GM15510 (cell line): Measurements from ENCODE around the gene TSPAN2.

ENCODE experiments used
- POLR2A ChIP-seq: IDR thresholded peaks from 3 replicates; pipeline ENCODE4 v1.6.1; 2011; ENCODE audit warnings: borderline replicate concordance; ENCODE audit not compliant: insufficient read length; ENCODE audit errors: extremely low read depth

The TSPAN2 gene

DNA sequence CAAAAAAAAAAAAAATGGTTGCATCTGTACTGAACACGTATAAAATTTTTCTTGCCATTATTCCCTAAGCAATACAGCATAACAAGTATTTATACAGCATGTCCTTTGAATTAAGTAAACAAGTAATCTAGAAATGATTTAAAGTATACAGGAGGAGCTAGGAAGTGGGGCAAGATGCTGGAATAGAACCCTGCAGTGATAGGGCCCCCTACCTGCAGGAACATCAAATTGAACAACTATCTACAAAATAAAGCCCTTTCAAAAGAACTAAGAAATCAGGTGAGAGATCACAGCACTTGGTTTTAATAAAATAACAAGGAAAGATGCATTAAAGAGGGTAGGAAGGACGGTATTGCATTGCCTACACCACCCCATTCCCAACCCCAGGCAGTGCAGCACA, 48.8 kb downstream of the TSPAN2 start:
- no peak for TF ChIP-seq POLR2A

DNA sequence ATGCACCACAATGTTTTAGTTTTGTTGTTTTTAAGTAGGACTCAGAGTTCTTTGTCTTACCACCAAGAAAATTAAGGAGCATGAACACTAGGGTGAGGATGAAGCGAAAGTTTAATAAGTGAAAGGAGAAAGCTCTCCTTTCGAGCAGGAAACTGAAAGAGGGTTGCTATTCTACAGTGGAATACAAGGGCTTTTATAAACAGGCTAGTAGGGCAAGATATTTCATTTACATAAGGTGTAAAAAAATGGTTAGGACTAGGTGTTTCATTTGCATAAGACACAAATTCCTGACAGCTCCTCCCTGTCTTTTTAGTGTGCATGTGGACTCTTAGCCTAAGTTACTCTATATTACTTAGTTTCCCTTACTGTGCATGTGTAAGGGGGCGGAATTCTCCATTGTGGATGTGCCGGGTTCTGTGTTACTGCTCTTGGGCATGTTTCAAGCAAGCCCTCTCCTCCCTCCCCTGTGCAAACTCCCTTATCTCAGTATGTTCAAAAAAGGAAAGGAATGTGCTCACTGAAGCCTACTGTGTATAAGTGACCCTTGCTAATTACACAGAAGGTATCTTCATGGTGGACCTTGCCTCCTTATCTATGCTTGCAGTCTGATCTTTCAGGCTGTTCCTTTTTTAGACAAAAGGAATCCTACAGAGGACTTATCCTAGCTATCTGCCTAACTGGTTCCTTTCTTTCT, 52.3 kb downstream of the TSPAN2 start:
- TF ChIP-seq POLR2A, result no peak

DNA sequence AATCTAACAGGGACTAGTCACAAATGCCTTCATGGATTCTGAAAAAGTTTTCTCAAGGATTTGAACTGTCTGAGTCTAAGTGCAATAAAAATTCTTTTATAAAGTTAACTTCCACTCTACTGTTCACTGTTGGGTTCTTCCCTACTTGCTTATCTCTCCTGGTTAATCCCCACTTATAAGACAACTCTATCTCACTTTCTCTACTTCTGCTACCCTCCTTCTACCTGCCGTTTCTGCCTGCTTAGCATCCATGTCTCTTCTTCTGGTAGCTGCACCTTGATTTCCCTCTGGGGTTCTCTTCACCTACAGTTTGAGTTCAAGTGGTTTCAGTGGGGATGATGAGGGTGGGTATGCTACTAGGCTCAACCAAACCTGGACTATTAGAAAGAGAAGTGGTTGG, 53.7 kb downstream of the TSPAN2 start:
- TF ChIP-seq POLR2A, result no peak

DNA sequence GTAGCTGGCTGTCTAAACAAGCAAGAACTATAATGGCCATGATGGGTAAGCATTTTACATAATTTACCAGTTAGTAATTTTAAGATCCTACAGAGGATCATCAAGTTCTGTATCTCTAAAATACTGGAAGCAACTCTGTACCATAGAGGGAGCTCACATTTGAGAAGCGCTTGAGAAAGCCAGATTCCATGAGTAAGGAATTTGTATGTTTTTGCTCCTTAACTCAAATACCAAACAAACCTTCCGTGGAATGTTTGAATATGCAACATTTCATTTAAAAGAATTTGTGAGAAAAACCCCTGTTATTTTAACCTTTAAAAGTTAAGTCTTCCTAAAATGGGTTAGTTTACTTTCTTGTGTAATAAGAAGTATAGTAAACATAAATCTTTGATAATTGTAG, 57.7 kb downstream of the TSPAN2 start:
- TF ChIP-seq POLR2A, result no peak

DNA sequence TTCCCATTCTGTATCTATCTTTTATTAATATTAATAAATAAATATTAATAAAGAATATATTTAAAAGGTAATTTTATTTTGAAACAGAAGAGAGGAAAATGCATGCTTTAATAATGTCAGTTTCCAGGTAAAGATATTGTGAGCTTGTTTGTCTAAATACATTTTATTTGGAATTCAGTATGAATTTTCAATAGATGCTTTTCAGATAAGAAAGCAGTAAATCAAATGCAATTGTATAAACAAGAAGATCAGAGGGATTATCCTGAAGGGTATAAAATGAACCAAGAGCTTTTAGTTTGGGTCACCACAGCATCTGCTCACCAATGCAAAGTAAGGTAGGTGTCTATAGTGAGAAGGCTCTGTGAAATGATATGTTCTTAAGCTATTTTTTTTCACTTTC, 59.8 kb downstream of the TSPAN2 start, which contains the start of gene TSHB:
Gene TSHB, plus strand, starts transcription at position 301 of the 400 bp plus-strand sequence. CDS start 3,537 bp downstream, outside the sequence.
- no peak for TF ChIP-seq POLR2A

DNA sequence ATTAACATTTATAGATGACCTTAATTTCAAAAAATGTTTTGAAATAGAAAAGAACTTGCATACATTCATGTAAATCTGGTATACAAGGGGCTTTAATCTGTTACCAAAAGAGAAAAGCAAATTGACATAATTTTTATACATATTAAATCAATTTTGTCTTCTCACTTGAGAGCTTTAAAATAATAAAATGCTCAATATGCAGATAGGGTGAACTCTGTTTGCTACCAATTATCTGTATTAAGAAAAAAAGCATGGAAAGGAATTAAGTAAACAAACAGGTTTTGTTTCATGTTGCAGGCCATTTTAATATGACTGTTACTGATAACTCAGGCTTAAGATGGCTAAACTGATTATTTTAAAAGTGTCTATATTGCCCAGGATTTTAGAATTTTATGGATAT, 65.7 kb downstream of the TSPAN2 start:
- no peak for TF ChIP-seq POLR2A

DNA sequence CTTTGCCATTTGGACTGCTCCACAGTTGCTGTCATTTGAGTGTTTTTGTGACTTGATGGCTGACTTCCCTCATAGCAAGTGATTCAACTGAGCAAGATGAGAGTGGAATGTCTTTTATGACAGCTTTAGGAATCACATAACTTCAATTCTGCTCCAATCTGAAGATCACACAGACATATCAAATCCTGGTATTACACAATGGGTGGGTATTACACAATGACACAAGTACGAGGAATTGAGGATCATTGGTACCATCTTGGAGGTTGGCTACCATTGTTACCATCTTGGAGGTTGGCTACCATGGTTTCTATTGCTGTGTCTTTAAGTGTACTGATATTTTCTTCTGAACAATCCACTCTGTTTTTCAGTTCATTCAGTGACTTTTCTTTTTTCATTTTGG, 68.2 kb downstream of the TSPAN2 start:
- no peak for TF ChIP-seq POLR2A

DNA sequence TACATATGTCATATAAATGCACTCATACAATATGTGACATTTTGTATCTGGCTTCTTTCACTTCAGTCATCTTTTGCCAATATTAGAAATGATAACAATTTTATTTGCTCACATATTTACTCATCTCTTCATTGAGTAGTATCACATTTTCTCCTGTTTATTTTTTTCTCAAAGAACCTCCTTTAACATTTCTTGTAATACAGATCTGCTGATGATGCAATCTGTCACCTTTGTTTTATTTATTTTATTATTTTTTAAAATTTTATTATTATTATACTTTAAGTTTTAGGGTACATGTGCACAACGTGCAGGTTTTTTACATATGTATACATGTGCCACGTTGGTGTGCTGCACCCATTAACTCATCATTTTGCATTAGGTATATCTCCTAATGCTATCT, 75.5 kb downstream of the TSPAN2 start:
- no peak for TF ChIP-seq POLR2A

DNA sequence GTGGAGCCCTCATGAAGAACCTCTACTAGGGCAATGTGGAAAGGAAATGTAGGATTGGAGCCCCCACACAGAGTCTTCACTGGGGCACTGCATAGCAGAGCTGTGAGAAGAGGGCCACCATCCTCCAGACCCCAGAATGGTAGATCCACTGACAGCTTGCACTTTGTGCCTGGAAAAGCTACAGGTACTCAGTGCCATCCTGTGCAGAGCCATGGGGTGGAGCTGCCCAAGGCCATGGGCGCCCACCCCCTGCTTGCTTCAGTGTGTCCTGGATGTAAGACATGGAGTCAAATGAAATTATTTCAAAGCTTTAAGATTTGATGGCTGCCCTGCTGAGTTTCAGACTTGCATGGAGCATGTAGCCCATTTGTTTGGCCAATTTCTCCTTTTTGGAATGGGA, 76.9 kb downstream of the TSPAN2 start:
- no peak for TF ChIP-seq POLR2A

DNA sequence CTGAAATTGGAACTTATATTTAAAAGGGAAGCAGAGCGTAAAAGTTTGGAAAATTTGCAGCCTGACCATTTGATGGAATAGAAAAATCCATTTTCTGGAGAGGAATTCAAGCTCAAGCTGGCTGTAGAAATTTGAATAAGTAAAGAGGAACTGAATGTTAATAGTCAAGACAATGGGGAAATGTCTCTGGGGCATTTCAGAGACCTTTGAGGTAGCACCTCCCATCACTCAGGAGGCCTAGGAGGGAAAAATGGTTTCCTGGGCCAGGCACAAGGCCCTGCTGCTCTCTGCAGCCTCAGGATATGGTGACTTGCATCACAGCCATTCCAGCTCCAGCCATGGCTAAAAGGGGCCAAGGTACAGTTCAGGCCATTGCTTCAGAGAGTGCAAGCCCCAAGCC, 77.3 kb downstream of the TSPAN2 start:
- no peak for TF ChIP-seq POLR2A

DNA sequence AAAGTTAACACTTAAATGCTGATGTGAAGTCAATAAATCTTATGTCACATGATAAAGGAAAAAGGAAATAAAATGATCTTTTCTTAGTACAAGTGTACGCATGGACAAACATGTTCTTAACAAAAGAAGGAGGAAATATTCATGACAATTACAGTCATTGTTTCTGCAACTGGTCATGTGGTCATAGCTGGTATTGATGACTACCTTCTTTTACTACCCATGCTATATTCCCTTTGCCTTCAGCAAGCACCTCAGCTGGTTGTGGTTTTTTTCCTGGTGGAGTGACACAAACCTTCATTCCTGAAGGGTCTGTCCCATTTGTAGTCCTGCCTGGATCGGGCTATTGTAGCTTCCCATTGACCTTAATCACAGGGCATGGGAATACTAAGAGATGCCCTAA, 83.1 kb downstream of the TSPAN2 start:
- no peak for TF ChIP-seq POLR2A
